Endodermal cell (in vitro differentiated cells): ENCODE data around the gene KISS1R. TPM values are rescaled to one million over a fixed set of nuclear protein-coding genes. Genes with fewer than 3 reads are reported as not detected.

ENCODE experiments used
- DNase-seq: peaks from one replicate; pipeline ENCODE4 v3.0.0-alpha.2; 2017
- H3K27ac ChIP-seq: 2 replicates; pipeline ENCODE4 v1.5.1; 2013; ENCODE audit warnings: mild to moderate bottlenecking, low read depth, low read length, moderate library complexity
- H3K27me3 ChIP-seq: 2 replicates; pipeline ENCODE4 v1.6.1; 2013; ENCODE audit warnings: mild to moderate bottlenecking, low read length, moderate library complexity; ENCODE audit not compliant: insufficient read depth, control insufficient read depth, poor library complexity, severe bottlenecking
- H3K36me3 ChIP-seq: 2 replicates; pipeline ENCODE4 v1.7.0; 2013; ENCODE audit warnings: mild to moderate bottlenecking, low read length, moderate library complexity; ENCODE audit not compliant: control insufficient read depth, insufficient read depth
- H3K4me1 ChIP-seq: one replicate; pipeline ENCODE4 v1.7.0; 2013; ENCODE audit warnings: low read length; ENCODE audit not compliant: control insufficient read depth, insufficient read depth
- H3K4me3 ChIP-seq: 2 replicates; pipeline ENCODE4 v1.5.1; 2013; ENCODE audit warnings: mild to moderate bottlenecking, low read length, moderate library complexity
- H3K9ac ChIP-seq: 2 replicates; pipeline ENCODE4 v1.6.1; 2013; ENCODE audit warnings: mild to moderate bottlenecking, low read length, moderate library complexity; ENCODE audit not compliant: poor library complexity, severe bottlenecking; ENCODE audit errors: extremely low read depth
- H3K9me3 ChIP-seq: 2 replicates; pipeline ENCODE4 v1.6.1; 2013; ENCODE audit warnings: mild to moderate bottlenecking, low read length, moderate library complexity; ENCODE audit not compliant: control insufficient read depth
- H3K27ac Mint-ChIP-seq: 2 replicates; pipeline ENCODE4 v1.8.0; 2020; ENCODE audit warnings: mixed read lengths
- H3K27me3 Mint-ChIP-seq: 2 replicates; pipeline ENCODE4 v1.8.0; 2021; ENCODE audit warnings: mild to moderate bottlenecking, mixed read lengths; ENCODE audit not compliant: insufficient read depth
- H3K36me3 Mint-ChIP-seq: 2 replicates; pipeline ENCODE4 v1.8.0; 2020; ENCODE audit warnings: low read depth, mixed read lengths
- H3K4me1 Mint-ChIP-seq: 2 replicates; pipeline ENCODE4 v1.8.0; 2020; ENCODE audit warnings: mixed read lengths
- H3K4me3 Mint-ChIP-seq: 2 replicates; pipeline ENCODE4 v1.8.0; 2020; ENCODE audit warnings: mild to moderate bottlenecking, moderate library complexity, mixed read lengths
- H3K9me3 Mint-ChIP-seq: 2 replicates; pipeline ENCODE4 v1.8.0; 2020; ENCODE audit warnings: mild to moderate bottlenecking, mixed read lengths
- CTCF ChIP-seq: fragments of 200-600 bp; sonication (generic); conservative IDR thresholded peaks from 2 replicates; pipeline ENCODE4 v1.5.0; 2021; ENCODE audit warnings: antibody characterized with exemption, mild to moderate bottlenecking
- WGBS, 2 experiments: methylation state at CpG; one replicate each; pipeline versions ENCODE4 v1.1.5 to v1.1.7; 2013; ENCODE audit warnings: missing lambda C conversion rate in 2 of 2, mixed read lengths in 1 of 2; ENCODE audit not compliant: insufficient coverage in 1 of 2, insufficient read length in 1 of 2; 5-methylcytosine and 5-hydroxymethylcytosine counted together
- total RNA-seq, 2 donors: library from RNA; stranded (reverse); fragmentation: NEBNext Ultra II Directional in 1 of 2; extraction: Animal tissue kit (Norgen Biotek cat#: 25700) in 1 of 2; gene quantifications; 2 replicates in 1 of 2; 3 replicates in 1 of 2; pipeline ENCODE4 v1.2.1, GENCODE V29; 2021

The KISS1R gene
- total RNA-seq, 2 donors from 2014 or later: 0.73 TPM; not detected in 1

DNA sequence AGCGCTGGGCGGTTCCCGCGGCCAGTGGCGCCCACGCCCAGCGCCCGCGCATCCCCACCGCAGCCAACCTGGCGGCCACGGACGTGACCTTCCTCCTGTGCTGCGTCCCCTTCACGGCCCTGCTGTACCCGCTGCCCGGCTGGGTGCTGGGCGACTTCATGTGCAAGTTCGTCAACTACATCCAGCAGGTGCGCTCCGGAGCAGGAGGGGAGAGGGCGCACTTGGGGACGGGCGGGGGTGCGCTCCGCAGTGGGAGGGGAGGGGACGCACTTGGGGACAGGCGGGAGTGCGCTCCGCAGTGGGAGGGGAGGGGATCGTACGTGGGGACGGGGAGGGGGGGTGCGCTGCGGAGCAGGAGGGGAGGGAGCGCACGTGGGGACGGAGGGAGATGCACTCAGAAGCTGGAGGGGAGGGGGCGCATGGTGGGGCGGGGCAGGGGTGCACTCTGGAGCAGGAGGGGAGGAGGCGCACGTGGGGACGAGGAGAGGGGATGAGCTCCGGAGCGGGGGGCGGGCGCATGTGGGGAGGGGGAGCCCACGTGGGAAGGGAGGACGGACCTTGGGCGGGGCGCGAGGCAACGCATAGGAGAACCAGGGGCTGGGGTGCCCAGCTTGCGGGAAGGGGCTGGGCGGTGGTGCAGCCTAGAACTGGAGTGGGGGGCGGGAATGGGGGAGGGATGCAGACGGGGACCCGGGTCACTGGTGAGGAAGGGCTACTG lies 1.5 kb downstream of the KISS1R start:
- Mint-ChIP-seq H3K36me3 (no peaks in the 10 kb centered on the region), H3K27me3 (peaks cover 75% of the 10 kb centered on the region), H3K27ac (no peak overlapping the region), H3K4me3 (no peak overlapping the region), H3K4me1 (peaks cover 2% of the 10 kb centered on the region), H3K9me3 (no peaks in the 10 kb centered on the region)
- no peak overlapping the region for H3K4me3 ChIP-seq
- no peak overlapping the region for H3K27ac ChIP-seq
- no peaks in the 10 kb centered on the region for H3K36me3 ChIP-seq
- H3K9ac ChIP-seq: no peak overlapping the region
- peak; percentile 75 for DNase-seq
- 2 to 4% methylated on average over 9 to 48 of the region's 58 CpGs for WGBS, 2 experiments
- no peak for TF ChIP-seq CTCF
- peaks cover 60% of the 10 kb centered on the region for H3K27me3 ChIP-seq
- H3K9me3 ChIP-seq: no peaks in the 10 kb centered on the region
- peaks cover 3% of the 10 kb centered on the region for H3K4me1 ChIP-seq

DNA sequence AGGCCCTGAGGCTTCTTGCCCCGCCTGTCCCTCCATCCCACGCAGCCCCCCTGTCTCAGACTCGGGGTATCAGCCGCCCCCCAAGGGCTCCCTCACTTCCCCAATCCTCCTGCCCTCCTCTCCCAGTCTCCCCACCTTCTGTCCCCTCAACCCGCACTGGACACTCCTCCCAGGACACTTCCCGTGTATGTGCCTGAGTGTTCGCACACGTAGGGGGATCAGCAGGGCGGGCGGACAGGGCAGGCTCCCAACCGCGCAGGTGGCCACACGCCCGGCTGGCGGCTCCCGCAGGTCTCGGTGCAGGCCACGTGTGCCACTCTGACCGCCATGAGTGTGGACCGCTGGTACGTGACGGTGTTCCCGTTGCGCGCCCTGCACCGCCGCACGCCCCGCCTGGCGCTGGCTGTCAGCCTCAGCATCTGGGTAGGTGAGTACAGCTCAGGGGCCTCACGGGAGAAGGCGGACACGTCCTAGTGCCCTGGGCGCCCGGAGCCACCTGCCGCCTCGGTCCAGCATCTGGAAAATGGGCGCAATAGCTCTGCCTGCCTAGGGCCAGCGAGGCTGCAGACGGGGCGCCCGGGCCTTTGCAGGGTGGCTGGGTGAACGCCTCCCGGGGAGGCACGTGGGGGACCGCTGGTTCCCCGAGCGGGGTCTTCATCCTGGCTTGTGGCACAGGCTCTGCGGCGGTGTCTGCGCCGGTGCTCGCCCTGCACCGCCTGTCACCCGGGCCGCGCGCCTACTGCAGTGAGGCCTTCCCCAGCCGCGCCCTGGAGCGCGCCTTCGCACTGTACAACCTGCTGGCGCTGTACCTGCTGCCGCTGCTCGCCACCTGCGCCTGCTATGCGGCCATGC lies 2.3 kb downstream of the KISS1R start:
- Mint-ChIP-seq H3K9me3 (no peaks in the 10 kb centered on the region), H3K4me1 (peaks cover 2% of the 10 kb centered on the region), H3K4me3 (no peak overlapping the region), H3K27me3 (peaks cover 70% of the 10 kb centered on the region), H3K36me3 (no peaks in the 10 kb centered on the region), H3K27ac (no peak overlapping the region)
- TF ChIP-seq CTCF: no peak
- Histone ChIP-seq H3K36me3 (no peaks in the 10 kb centered on the region), H3K27me3 (peaks cover 60% of the 10 kb centered on the region), H3K9me3 (no peaks in the 10 kb centered on the region), H3K4me3 (no peak overlapping the region), H3K9ac (no peak overlapping the region), H3K27ac (no peak overlapping the region), H3K4me1 (peaks cover 3% of the 10 kb centered on the region)
- 7 to 8% methylated on average over 32 to 68 of the region's 68 CpGs for WGBS, 2 experiments
- peak; percentile 74 for DNase-seq

DNA sequence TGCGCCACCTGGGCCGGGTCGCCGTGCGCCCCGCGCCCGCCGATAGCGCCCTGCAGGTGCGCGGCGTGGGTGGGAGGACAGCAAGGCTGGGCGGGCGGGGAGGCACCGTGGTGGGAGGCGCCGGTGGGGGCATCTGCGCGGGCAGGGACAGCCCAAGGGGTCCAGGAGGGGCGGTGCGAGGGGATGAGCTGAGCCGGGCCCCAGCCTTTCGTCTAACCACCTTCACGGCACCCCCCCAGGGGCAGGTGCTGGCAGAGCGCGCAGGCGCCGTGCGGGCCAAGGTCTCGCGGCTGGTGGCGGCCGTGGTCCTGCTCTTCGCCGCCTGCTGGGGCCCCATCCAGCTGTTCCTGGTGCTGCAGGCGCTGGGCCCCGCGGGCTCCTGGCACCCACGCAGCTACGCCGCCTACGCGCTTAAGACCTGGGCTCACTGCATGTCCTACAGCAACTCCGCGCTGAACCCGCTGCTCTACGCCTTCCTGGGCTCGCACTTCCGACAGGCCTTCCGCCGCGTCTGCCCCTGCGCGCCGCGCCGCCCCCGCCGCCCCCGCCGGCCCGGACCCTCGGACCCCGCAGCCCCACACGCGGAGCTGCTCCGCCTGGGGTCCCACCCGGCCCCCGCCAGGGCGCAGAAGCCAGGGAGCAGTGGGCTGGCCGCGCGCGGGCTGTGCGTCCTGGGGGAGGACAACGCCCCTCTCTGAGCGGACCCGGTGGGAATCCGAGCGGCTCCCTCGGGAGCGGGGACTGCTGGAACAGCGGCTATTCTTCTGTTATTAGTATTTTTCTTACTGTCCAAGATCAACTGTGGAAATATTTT lies 3.1 kb downstream of the KISS1R start:
- Histone ChIP-seq H3K9ac (no peak overlapping the region), H3K4me1 (peaks cover 3% of the 10 kb centered on the region), H3K36me3 (no peaks in the 10 kb centered on the region), H3K4me3 (no peak overlapping the region), H3K27ac (no peak overlapping the region), H3K9me3 (no peaks in the 10 kb centered on the region), H3K27me3 (peaks cover 55% of the 10 kb centered on the region)
- Mint-ChIP-seq H3K9me3 (no peaks in the 10 kb centered on the region), H3K27ac (no peak overlapping the region), H3K27me3 (peaks cover 62% of the 10 kb centered on the region), H3K4me3 (peak overlapping the region; percentile 28), H3K4me1 (peaks cover 2% of the 10 kb centered on the region), H3K36me3 (no peaks in the 10 kb centered on the region)
- 4 to 6% methylated on average over 37 to 84 of the region's 84 CpGs for WGBS, 2 experiments
- no peak for TF ChIP-seq CTCF
- peak; percentile 75 for DNase-seq
